ENCODE measurements around the gene PERCC1.

PERCC1 gene

DNA sequence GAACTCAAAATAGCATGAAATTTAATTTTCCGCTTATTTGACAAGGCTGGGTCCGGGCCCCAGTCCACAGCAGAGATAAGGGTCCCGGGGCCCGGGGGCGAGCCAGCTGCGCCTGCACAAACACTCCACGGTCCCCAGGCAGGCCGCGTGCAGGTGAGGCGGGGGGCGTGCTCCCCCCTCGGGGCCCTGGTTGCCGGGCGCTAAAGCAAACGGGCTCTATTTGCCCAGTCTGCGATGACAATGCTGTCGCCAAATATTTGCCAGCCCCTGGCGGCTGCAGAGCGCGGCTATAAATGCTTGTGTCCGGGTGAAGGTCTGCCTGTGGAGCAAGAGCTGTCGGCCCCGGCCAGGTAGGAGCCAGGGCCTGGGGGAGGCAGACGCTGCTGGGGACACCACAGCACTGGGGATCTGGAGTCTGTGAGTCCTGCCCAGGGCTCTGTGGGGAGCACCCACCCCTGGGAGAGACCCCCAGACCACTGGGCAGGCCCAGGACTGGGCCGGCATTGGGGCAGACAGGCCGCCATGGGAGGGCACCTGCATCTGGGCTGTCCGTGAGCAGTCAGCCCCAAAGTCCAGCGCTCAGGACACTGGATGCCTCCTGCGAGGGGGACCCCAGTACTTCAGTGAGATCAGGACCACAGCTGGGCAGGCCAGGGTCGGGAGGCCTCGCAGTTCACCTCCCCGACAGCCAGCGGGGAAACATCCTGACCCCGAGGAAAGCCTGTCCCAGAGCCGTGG lies at the start of gene PERCC1:
TSS of gene PERCC1 (plus strand) at position 320 of the 738 bp plus-strand sequence. CDS start 1,516 bp downstream, outside the sequence.
- no peak for ATAC-seq

DNA sequence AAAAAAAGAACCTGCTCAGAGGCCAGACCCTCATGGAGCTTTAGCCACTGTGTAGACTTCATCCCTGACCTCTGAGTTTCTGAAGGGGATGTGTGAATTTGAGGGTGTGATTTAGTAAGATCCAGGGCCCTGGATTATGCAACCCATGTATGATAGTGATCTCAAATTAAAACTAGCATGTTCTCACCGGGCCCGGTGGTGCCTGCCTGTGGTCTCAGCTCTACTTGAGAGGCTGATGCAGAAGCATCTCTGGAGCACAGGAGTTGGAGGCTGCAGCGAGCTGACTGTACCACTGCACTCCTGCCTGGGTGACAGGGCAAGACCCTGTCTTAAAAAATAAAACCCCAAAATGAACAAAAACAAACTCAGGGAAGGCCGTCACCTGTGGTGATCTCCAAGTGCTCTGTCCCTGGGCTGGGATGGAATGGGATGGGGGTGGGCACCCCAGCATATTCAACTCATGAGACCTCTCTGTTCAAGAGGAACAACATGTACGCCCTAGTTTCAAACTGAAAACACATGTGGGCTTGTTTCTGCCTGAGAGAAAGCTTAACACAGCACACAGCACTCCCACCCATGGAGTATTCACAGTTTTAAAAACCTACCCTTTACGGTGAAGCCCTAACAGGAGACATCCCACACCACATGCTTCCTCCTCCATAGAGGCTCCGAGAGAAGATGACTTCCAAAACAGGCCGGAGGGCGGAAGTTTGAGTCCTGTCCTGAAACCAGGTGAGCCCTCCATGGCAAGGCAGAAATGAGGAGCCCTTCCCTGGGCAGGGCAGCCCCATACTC lies 49.1 kb upstream of the PERCC1 start:
- no peak for ATAC-seq

GRCh38 chr16:1383556-1383955 lies 47.3 kb upstream of the PERCC1 start:
- ATAC-seq: no peak

GRCh38 chr16:1385232-1385631 lies 45.6 kb upstream of the PERCC1 start:
- no peak for ATAC-seq

- no peak for ATAC-seq
Measured at GRCh38 chr16:1387331-1387730, 43.5 kb upstream of the PERCC1 start.

DNA sequence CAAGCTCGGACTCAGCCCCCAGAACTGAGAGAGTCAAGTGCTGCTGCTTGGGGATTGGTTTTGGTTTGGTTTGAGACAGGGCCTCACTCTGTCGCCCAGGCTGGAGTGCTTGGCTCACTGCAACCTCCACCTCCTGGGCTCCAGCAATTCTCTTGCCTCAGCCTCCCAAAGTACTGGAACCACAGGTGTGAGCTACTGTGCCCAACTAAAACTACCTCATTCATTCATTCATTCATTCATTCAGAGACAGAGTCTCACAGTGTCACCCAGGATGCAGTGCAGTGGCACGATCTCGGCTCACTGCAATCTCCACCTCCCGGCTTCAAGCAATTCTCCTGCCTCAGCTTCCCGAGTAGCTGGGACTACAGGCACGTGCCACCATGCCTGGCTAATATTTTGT lies 41.1 kb upstream of the PERCC1 start:
- no peak for ATAC-seq

DNA sequence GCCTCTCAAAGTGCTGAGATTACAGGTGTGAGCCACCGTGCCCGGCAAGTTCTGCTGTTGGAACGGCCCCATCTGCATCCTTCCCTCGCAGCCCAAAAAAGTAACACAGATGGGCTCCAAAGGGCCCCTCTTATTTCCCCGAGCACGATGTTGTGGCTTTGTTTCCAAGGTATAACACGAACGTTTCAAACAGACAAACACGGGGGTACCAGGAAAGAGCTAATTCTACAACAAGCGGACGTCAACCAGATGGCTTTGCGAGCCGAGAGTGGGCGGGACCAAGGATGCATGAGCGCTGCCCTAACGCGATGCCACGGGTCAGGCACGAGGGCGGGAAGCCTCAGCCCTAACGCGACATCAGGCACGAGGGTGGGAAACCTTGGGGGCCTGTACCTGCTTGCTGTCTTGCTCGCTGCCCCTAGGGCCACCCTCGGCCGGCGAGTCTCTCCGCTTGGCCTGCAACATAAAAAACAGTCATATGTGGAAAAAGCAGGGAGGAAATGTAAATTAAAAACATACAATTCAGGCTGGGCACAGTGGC lies 40.6 kb upstream of the PERCC1 start:
- ATAC-seq: no peak

- ATAC-seq: no peak
Measured at GRCh38 chr16:1392826-1393225, 38.1 kb upstream of the PERCC1 start.

- no peak for ATAC-seq
Measured at GRCh38 chr16:1393613-1394176, 37.2 kb upstream of the PERCC1 start.

DNA sequence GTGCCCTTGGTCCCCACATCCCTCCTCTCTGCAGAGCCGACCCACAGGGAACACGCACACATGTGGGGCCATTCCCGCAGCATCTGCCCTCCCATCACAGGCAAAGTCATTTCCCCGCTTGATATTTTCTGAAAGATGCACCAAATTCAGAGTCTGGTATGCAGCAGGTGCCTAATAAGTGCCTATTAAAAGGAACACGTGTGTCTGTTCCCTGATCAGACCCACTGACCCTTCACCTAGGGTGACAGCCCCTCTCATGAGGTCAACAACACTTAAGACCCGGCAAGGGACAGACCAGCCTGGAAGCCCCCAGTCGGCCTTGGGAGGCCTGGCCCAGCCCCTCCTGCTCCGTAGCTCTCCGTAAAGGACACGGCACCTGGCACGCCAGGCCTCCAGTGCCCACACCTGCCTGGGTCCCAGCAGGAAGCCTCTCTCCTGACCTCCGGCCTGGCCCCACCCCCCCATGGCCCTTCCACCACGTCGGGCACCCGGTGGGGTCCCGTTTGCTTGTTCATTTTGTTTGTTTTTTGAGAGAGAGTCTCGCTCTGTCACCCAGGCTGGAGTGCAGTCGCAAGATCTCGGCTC lies 36.4 kb upstream of the PERCC1 start:
- no peak for ATAC-seq

- no peak for ATAC-seq
Measured at GRCh38 chr16:1395444-1396031, 35.3 kb upstream of the PERCC1 start.

- ATAC-seq: no peak
Measured at GRCh38 chr16:1397779-1398178, 33.1 kb upstream of the PERCC1 start.

GRCh38 chr16:1398351-1398750 lies 32.5 kb upstream of the PERCC1 start:
- no peak for ATAC-seq

- ATAC-seq: no peak
Measured at GRCh38 chr16:1398826-1399581, 31.9 kb upstream of the PERCC1 start.

DNA sequence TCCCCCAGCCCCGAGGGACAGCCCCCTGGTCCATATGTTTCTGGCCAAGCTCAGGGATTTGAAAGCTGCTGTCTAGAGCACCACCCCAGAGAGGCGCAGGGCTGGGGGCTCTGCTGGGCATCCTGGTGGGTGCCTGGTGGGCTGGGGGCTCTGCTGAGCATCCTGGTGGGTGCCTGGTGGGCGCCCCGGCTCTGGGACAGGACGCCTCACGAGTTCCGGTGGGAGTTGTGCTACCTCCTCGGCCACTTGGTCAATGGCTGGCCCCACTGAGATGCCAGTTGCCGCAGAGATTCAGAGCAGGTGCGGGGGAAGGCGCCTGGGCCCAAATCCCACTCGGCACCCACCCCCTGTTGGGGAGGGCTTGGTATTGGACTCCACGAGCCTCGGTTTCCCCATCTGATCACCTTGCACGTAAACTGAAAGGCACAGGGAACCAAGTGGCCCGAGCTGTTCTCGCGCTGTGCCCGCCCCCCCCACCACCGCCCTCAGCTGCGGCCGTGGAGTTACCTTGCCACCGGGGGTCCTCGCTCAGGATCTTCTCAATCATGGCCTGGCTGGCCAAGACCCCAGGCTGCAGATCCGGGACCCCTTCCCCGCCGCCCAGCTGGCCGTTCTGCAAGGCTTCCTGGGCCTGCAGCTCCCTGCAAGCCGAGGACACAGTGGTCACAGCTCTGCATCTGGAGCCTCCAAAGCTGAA lies 29.7 kb upstream of the PERCC1 start:
- no peak for ATAC-seq

GRCh38 chr16:1401758-1402154 lies 29.1 kb upstream of the PERCC1 start:
- ATAC-seq: no peak

- no peak for ATAC-seq
Measured at GRCh38 chr16:1403036-1403435, 27.8 kb upstream of the PERCC1 start.

DNA sequence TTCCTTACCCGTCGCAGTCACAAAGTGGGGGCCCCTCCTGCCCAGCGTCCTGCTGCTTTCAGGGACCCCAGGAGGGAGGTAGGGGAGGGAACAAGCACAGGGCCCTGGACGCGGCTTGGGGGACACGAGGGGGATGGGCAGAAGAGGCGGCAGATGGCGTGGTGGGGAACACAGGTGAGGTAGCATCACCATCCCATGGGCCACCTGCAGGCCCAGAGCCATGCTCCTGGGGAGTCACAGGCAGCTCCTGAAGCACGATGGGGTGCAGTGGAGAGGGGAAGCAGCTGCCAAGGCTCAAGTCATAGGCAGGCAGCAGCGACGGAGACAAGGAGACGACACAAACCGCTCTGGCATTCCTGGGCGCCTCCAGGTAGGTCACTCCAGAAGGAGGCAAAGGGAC lies 27.1 kb upstream of the PERCC1 start:
- no peak for ATAC-seq

DNA sequence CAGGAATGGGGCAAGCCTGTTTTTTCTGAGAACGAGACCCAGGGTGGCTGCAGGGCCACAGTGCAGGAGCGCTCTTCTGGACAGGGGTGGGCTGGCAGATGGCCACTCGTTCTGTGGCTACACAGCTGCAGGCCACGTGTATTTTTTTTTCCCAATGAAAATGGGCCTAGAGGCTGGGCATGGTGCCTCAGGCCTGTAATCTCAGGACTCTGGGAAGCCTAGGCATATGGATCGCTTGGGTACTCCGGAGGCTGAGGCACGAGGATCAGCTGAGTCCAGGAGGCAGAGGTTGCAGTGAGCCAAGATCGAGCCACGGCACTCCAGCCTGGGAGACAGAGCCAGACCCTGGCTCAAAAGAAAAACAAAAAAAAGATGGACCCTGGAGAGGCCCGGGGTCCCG lies 23.1 kb upstream of the PERCC1 start:
- no peak for ATAC-seq

- peak; percentile 94 to 97 for ATAC-seq
Measured at GRCh38 chr16:1408171-1408837, 22.6 kb upstream of the PERCC1 start.

DNA sequence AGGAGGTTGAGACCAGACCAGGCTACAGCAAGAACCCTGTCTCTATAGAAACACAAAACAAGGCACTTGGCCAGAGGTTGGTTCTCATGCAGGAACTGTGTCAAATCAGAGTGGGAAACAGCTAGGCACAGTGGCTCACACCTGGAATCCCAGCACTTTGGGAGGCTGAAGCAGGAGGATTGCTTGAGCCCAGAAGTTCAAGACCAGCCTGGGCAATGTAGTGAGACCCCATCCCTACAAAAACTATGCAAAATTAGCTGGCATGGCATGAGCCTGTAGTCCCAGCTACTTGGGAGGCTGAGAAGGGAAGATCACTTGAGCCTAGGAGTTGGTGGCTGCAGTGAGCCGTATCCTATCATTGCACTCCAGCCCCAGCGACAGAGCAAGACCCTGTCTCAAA lies 18.0 kb upstream of the PERCC1 start:
- ATAC-seq: no peak

All from activated CD4-positive, CD25-positive, alpha-beta regulatory T cell treated with anti-CD3 and anti-CD28 coated beads, Interleukin-2, amount 50 U/mL, for 24 hours (primary cell).